ENCODE data around the gene MPHOSPH8. TPM values are rescaled to one million over a fixed set of nuclear protein-coding genes. Genes with fewer than 3 reads are reported as not detected.
"Not testable (repeated sequence)": the region's sequence is repeated elsewhere in the genome, so short reads cannot be mapped to it uniquely, and the experiment has no call there.

MPHOSPH8 gene
- polyA plus RNA-seq, 3 donors: 2.1 to 13.5 (median 5.3) TPM

- H4K20me1 ChIP-seq (ENCODE audit: insufficient read depth, low read length); H3K27me3 ChIP-seq (ENCODE audit: control insufficient read depth in 2 of 2, insufficient read depth in 2 of 2, low read length in 2 of 2); H3K4me3 ChIP-seq (replicated peaks in 1 of 3; ENCODE audit: low read depth in 2 of 3, low read length in 3 of 3); H3K4me1 ChIP-seq (ENCODE audit: control insufficient read depth in 1 of 2, insufficient read depth in 2 of 2, low read length in 2 of 2); intact Hi-C loops (cut with micrococcal nuclease); H3K9ac ChIP-seq (ENCODE audit: insufficient read depth, low read length, poor library complexity, severe bottlenecking); H3K4me1 Mint-ChIP-seq; H3K9me3 ChIP-seq (replicated peaks in 1 of 2; ENCODE audit: control insufficient read depth in 1 of 2, insufficient read depth in 1 of 2, low read length in 2 of 2); H3K27ac ChIP-seq (ENCODE audit: low read depth in 1 of 2, low read length in 2 of 2); H3K27me3 Mint-ChIP-seq (ENCODE audit: low read depth in 3 of 3); H3K4me3 Mint-ChIP-seq; H3K27ac Mint-ChIP-seq; DNase-seq; H3K79me2 ChIP-seq (ENCODE audit: insufficient read depth, low read length); H3K9me3 Mint-ChIP-seq; H3K4me2 ChIP-seq (replicated peaks; ENCODE audit: extremely low read depth, low read length, poor library complexity, severe bottlenecking); H2AFZ ChIP-seq (ENCODE audit: insufficient read depth, low read depth, low read length, poor library complexity, severe bottlenecking): not testable (repeated sequence)
- H3K36me3 Mint-ChIP-seq: peaks cover 23 to 35% of the 10 kb centered on the region in 2 donors
- H3K36me3 ChIP-seq (replicated peaks in 1 of 2; ENCODE audit: control insufficient read depth in 1 of 2, insufficient read depth in 2 of 2, low read length in 2 of 2): peaks cover 3 to 44% of the 10 kb centered on the region in 2 donors
Measured at GRCh38 chr13:19701619-19702018, 68.2 kb downstream of the MPHOSPH8 start.

- peaks cover 3 to 50% of the 10 kb centered on the region in 2 donors for H3K36me3 ChIP-seq (replicated peaks in 1 of 2; ENCODE audit: control insufficient read depth in 1 of 2, insufficient read depth in 2 of 2, low read length in 2 of 2)
- H3K9ac ChIP-seq (ENCODE audit: insufficient read depth, low read length, poor library complexity, severe bottlenecking); H3K27ac ChIP-seq (ENCODE audit: low read depth in 1 of 2, low read length in 2 of 2); intact Hi-C loops (cut with micrococcal nuclease); H3K79me2 ChIP-seq (ENCODE audit: insufficient read depth, low read length); H3K9me3 ChIP-seq (replicated peaks in 1 of 2; ENCODE audit: control insufficient read depth in 1 of 2, insufficient read depth in 1 of 2, low read length in 2 of 2); H3K4me3 ChIP-seq (replicated peaks in 1 of 3; ENCODE audit: low read depth in 2 of 3, low read length in 3 of 3); DNase-seq; H3K4me3 Mint-ChIP-seq; H3K4me2 ChIP-seq (replicated peaks; ENCODE audit: extremely low read depth, low read length, poor library complexity, severe bottlenecking); H3K9me3 Mint-ChIP-seq; H3K27ac Mint-ChIP-seq; H3K4me1 Mint-ChIP-seq; H4K20me1 ChIP-seq (ENCODE audit: insufficient read depth, low read length); H3K4me1 ChIP-seq (ENCODE audit: control insufficient read depth in 1 of 2, insufficient read depth in 2 of 2, low read length in 2 of 2); H3K27me3 Mint-ChIP-seq (ENCODE audit: low read depth in 3 of 3); H2AFZ ChIP-seq (ENCODE audit: insufficient read depth, low read depth, low read length, poor library complexity, severe bottlenecking); H3K27me3 ChIP-seq (ENCODE audit: control insufficient read depth in 2 of 2, insufficient read depth in 2 of 2, low read length in 2 of 2): not testable (repeated sequence)
- peaks cover 26 to 39% of the 10 kb centered on the region in 2 donors for H3K36me3 Mint-ChIP-seq
- 98% methylated on average over 4 of the region's 6 CpGs for WGBS (ENCODE audit: insufficient coverage)
Measured at GRCh38 chr13:19704256-19704655, 70.8 kb downstream of the MPHOSPH8 start.

- H3K27ac ChIP-seq (ENCODE audit: low read depth in 1 of 2, low read length in 2 of 2); H3K27me3 ChIP-seq (ENCODE audit: control insufficient read depth in 2 of 2, insufficient read depth in 2 of 2, low read length in 2 of 2); H3K79me2 ChIP-seq (ENCODE audit: insufficient read depth, low read length); H4K20me1 ChIP-seq (ENCODE audit: insufficient read depth, low read length); H3K4me1 ChIP-seq (ENCODE audit: control insufficient read depth in 1 of 2, insufficient read depth in 2 of 2, low read length in 2 of 2); intact Hi-C loops (cut with micrococcal nuclease); DNase-seq; H3K4me3 Mint-ChIP-seq; H3K4me3 ChIP-seq (replicated peaks in 1 of 3; ENCODE audit: low read depth in 2 of 3, low read length in 3 of 3); H2AFZ ChIP-seq (ENCODE audit: insufficient read depth, low read depth, low read length, poor library complexity, severe bottlenecking); H3K9me3 Mint-ChIP-seq; H3K27me3 Mint-ChIP-seq (ENCODE audit: low read depth in 3 of 3); H3K4me1 Mint-ChIP-seq; H3K4me2 ChIP-seq (replicated peaks; ENCODE audit: extremely low read depth, low read length, poor library complexity, severe bottlenecking); H3K9ac ChIP-seq (ENCODE audit: insufficient read depth, low read length, poor library complexity, severe bottlenecking); H3K9me3 ChIP-seq (replicated peaks in 1 of 2; ENCODE audit: control insufficient read depth in 1 of 2, insufficient read depth in 1 of 2, low read length in 2 of 2): not testable (repeated sequence)
- 83% methylated on average over 1 of the region's 1 CpG for WGBS (ENCODE audit: insufficient coverage)
- peaks cover 2 to 37% of the 10 kb centered on the region in 2 donors for H3K36me3 ChIP-seq (replicated peaks in 1 of 2; ENCODE audit: control insufficient read depth in 1 of 2, insufficient read depth in 2 of 2, low read length in 2 of 2)
- H3K27ac Mint-ChIP-seq: peak overlapping the region in 2 of 7 donors; percentile 21 to 50
- H3K36me3 Mint-ChIP-seq: peaks cover 11 to 30% of the 10 kb centered on the region in 2 donors
Measured at GRCh38 chr13:19709039-19709438, 75.6 kb downstream of the MPHOSPH8 start.

GRCh38 chr13:19709782-19710181 lies 76.3 kb downstream of the MPHOSPH8 start:
- Histone ChIP-seq H3K79me2 (ENCODE audit: insufficient read depth, low read length) (peaks cover 14% of the 10 kb centered on the region), H3K36me3 (replicated peaks in 1 of 2; ENCODE audit: control insufficient read depth in 1 of 2, insufficient read depth in 2 of 2, low read length in 2 of 2) (peaks cover 3 to 45% of the 10 kb centered on the region in 2 donors)
- H3K27me3 ChIP-seq (ENCODE audit: control insufficient read depth in 2 of 2, insufficient read depth in 2 of 2, low read length in 2 of 2); H3K4me2 ChIP-seq (replicated peaks; ENCODE audit: extremely low read depth, low read length, poor library complexity, severe bottlenecking); H3K27ac Mint-ChIP-seq; intact Hi-C loops (cut with micrococcal nuclease); H3K4me1 Mint-ChIP-seq; H4K20me1 ChIP-seq (ENCODE audit: insufficient read depth, low read length); H3K27me3 Mint-ChIP-seq (ENCODE audit: low read depth in 3 of 3); H3K9me3 Mint-ChIP-seq; H3K9me3 ChIP-seq (replicated peaks in 1 of 2; ENCODE audit: control insufficient read depth in 1 of 2, insufficient read depth in 1 of 2, low read length in 2 of 2); H2AFZ ChIP-seq (ENCODE audit: insufficient read depth, low read depth, low read length, poor library complexity, severe bottlenecking); H3K4me3 Mint-ChIP-seq; H3K27ac ChIP-seq (ENCODE audit: low read depth in 1 of 2, low read length in 2 of 2); H3K4me1 ChIP-seq (ENCODE audit: control insufficient read depth in 1 of 2, insufficient read depth in 2 of 2, low read length in 2 of 2); H3K4me3 ChIP-seq (replicated peaks in 1 of 3; ENCODE audit: low read depth in 2 of 3, low read length in 3 of 3); H3K9ac ChIP-seq (ENCODE audit: insufficient read depth, low read length, poor library complexity, severe bottlenecking); DNase-seq: not testable (repeated sequence)
- H3K36me3 Mint-ChIP-seq: peaks cover 17 to 37% of the 10 kb centered on the region in 2 donors

Measured in CD14-positive monocyte (primary cell).